ENCODE data around the gene DDX20.

GRCh38 chr1:111758373-111758772 lies 2.7 kb downstream of the DDX20 start:
- TF ChIP-seq CTCF (IDR thresholded peaks at IDR 0.05; ENCODE audit: insufficient read depth, low read length, poor library complexity, severe bottlenecking): no peak
- no peak for TF ChIP-seq EZH2phosphoT487 (conservative IDR thresholded peaks at IDR 0.05; ENCODE audit: low read length)

Measured in SU-DHL-6 (cell line).